GM12874 (cell line): ENCODE measurements around the gene CCDC106.

Experiments
- CTCF ChIP-seq: IDR thresholded peaks from 2 replicates; pipeline ENCODE4 v1.5.1; 2011; ENCODE audit warnings: low read depth, mild to moderate bottlenecking, control low read depth, low read length, moderate library complexity; ENCODE audit not compliant: insufficient read depth

CCDC106 gene

GRCh38 chr19:55602104-55603001, 45.7 kb upstream of the CCDC106 start:
- TF ChIP-seq CTCF: no peak

- TF ChIP-seq CTCF: no peak
Observed at GRCh38 chr19:55603115-55603514, 44.9 kb upstream of the CCDC106 start.

GRCh38 chr19:55603581-55604292, 44.3 kb upstream of the CCDC106 start:
- no peak for TF ChIP-seq CTCF

GRCh38 chr19:55605207-55605636, 42.8 kb upstream of the CCDC106 start:
- no peak for TF ChIP-seq CTCF

GRCh38 chr19:55605637-55606470, 42.2 kb upstream of the CCDC106 start, which contains the start of gene ZNF865:
TSS of gene ZNF865 (plus strand) at chr19:55605647. CDS start at chr19:55613619, 7,972 bp downstream.
- peak; percentile 77 for TF ChIP-seq CTCF

GRCh38 chr19:55606471-55606787, 41.6 kb upstream of the CCDC106 start:
- TF ChIP-seq CTCF: no peak

GRCh38 chr19:55606817-55607216, 41.2 kb upstream of the CCDC106 start:
- no peak for TF ChIP-seq CTCF
